ENCODE measurements around the gene F2RL1.
"Not testable (repeated sequence)": the region's sequence is repeated elsewhere in the genome, so short reads cannot be mapped to it uniquely, and the experiment has no call there.

F2RL1 gene

GRCh38 chr5:76852772-76853171 lies 33.9 kb downstream of the F2RL1 start:
- no peak for TF ChIP-seq ZFP3 (CRISPR knock-in tag; IDR thresholded peaks at IDR 0.05)
- TF ChIP-seq CREB5 (CRISPR knock-in tag; IDR thresholded peaks at IDR 0.05; ENCODE audit: low read depth), result no peak
- no peak for TF ChIP-seq BACH2 (CRISPR knock-in tag; IDR thresholded peaks at IDR 0.05; ENCODE audit: borderline replicate concordance)
- TF ChIP-seq SNAI2 (CRISPR knock-in tag; IDR thresholded peaks at IDR 0.05), result no peak
- TF ChIP-seq PATZ1 (CRISPR knock-in tag; IDR thresholded peaks at IDR 0.05; ENCODE audit: borderline replicate concordance), result no peak
- TF ChIP-seq ESRRG (CRISPR knock-in tag; IDR thresholded peaks at IDR 0.05), result no peak
- no peak for TF ChIP-seq TOX (CRISPR knock-in tag; IDR thresholded peaks at IDR 0.05; ENCODE audit: borderline replicate concordance)
- TF ChIP-seq GLIS3 (CRISPR knock-in tag; IDR thresholded peaks at IDR 0.05), result no peak
- TF ChIP-seq ZNF8 (CRISPR knock-in tag; IDR thresholded peaks at IDR 0.05), result no peak
- TF ChIP-seq ISL1 (CRISPR knock-in tag; IDR thresholded peaks at IDR 0.05), result no peak
- TF ChIP-seq TSHZ2 (CRISPR knock-in tag; IDR thresholded peaks at IDR 0.05), result no peak
- no peak for TF ChIP-seq OSR1 (CRISPR knock-in tag; IDR thresholded peaks at IDR 0.05)
- no peak for TF ChIP-seq ZNF70 (CRISPR knock-in tag; IDR thresholded peaks at IDR 0.05)
- no peak for TF ChIP-seq ZNF565 (CRISPR knock-in tag; conservative IDR thresholded peaks at IDR 0.05; ENCODE audit: low read depth)
- TF ChIP-seq PPARA (CRISPR knock-in tag; IDR thresholded peaks at IDR 0.05; ENCODE audit: borderline replicate concordance), result no peak
- TF ChIP-seq POU6F1 (CRISPR knock-in tag; IDR thresholded peaks at IDR 0.05; ENCODE audit: borderline replicate concordance, low read depth), result no peak
- no peak for TF ChIP-seq TCF4 (CRISPR knock-in tag; IDR thresholded peaks at IDR 0.05; ENCODE audit: borderline replicate concordance)
- TF ChIP-seq CSDC2 (CRISPR knock-in tag; IDR thresholded peaks at IDR 0.05), result no peak
- TF ChIP-seq RARB (CRISPR knock-in tag; IDR thresholded peaks at IDR 0.05), result no peak
- no peak for TF ChIP-seq ZC3H10 (CRISPR knock-in tag; IDR thresholded peaks at IDR 0.05)
- ATAC-seq, result no peak

- ATAC-seq, result not testable (repeated sequence)
These were observed 34.9 kb downstream of the F2RL1 start for GRCh38 chr5:76853741-76854140.

GRCh38 chr5:76854644-76855043 lies 35.8 kb downstream of the F2RL1 start:
- ATAC-seq, result no peak
- TF ChIP-seq CSRNP3 (CRISPR knock-in tag; IDR thresholded peaks at IDR 0.05), result no peak
- TF ChIP-seq BACH2 (CRISPR knock-in tag; IDR thresholded peaks at IDR 0.05; ENCODE audit: borderline replicate concordance), result no peak
- no peak for TF ChIP-seq CSDC2 (CRISPR knock-in tag; IDR thresholded peaks at IDR 0.05)
- TF ChIP-seq ZFP30 (CRISPR knock-in tag; IDR thresholded peaks at IDR 0.05), result no peak
- no peak for TF ChIP-seq TOX (CRISPR knock-in tag; IDR thresholded peaks at IDR 0.05; ENCODE audit: borderline replicate concordance)
- TF ChIP-seq SNAI2 (CRISPR knock-in tag; IDR thresholded peaks at IDR 0.05), result no peak
- no peak for TF ChIP-seq RARB (CRISPR knock-in tag; IDR thresholded peaks at IDR 0.05)
- no peak for TF ChIP-seq ESRRG (CRISPR knock-in tag; IDR thresholded peaks at IDR 0.05)
- no peak for TF ChIP-seq GLIS3 (CRISPR knock-in tag; IDR thresholded peaks at IDR 0.05)
- TF ChIP-seq POU6F1 (CRISPR knock-in tag; IDR thresholded peaks at IDR 0.05; ENCODE audit: borderline replicate concordance, low read depth), result no peak
- no peak for TF ChIP-seq PPARA (CRISPR knock-in tag; IDR thresholded peaks at IDR 0.05; ENCODE audit: borderline replicate concordance)

- not testable (repeated sequence) for ATAC-seq
These were observed 36.7 kb downstream of the F2RL1 start for GRCh38 chr5:76855501-76855900.
